NCI-H748 treated with DMSO at 0.1 percent for 48 hours (cell line): Measurements from ENCODE around the gene IFI27.

ENCODE experiments used
- DNase-seq: peaks from one replicate; lab custom pipeline; 2025; lab: John Stamatoyannopoulos, UW

The IFI27 gene

DNA sequence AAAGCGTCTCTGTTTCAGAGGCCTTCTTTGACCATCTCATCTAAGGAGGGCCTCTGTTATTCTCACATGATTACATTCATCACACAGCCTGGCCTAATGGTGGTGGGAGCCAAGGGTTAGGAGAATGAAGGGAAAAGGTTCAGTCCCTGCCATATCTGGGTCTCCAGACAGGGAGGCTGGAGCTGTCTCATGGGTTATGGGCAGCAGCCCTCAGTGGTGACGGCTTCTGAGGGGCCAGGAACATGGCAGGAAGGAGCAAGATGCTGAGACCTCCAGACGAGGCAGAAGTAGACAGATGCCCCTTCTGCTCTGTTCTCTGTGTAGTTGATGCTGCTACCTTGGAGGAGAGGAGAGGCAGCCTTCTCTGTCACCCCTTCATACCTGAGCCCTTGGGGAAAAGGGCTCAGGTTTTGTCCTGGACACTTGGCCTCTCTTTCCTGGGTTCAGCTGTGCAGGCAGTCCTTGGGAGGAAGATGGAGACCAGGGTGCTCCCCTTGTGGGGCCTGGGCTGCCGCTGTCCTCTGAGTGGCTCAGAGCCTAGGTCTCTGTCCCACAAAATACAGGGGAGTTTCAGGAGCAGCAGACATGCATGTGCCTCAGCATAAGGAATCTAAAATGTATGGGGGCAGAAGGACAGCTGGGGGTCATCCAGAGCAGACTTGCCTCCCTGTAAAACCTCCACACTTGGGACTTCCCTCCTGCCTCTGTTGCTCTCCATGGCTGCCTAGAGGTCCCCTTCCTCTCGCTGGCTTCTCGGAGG is 15.3 kb downstream of the IFI27 start:
- no peak for DNase-seq

DNA sequence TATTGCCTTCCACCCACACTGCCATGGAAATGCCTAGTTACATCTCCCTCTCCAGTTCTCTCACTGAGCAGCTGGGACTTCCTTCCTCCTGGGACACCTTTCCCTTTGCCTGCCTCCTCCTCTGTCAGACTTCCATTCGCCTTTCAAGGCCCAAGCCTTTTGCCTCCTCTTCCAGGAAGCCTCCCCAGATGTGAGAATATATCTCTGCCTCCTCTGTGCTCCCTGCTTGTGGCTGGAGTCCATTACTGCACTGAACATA is 15.8 kb downstream of the IFI27 start:
- DNase-seq = no peak

DNA sequence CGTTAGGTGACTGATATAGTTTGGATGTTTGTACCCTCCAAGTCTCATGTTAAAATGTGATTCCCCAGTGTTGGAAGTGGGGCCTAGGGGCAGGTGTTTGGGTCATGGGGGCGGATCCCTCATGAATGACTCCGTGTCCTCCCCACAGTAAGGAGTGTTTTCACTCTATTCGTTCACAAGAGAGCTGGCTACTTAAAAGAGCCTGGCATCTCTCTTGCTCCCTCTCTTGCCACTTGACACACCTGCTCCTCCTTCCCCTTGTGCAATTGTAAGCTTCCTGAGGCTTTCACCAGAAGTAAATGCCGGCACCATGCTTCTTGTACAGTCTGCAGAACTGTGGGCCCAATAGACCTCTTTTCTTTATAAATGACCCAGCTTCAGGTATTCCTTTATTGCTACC is 16.3 kb downstream of the IFI27 start:
- DNase-seq = no peak

DNA sequence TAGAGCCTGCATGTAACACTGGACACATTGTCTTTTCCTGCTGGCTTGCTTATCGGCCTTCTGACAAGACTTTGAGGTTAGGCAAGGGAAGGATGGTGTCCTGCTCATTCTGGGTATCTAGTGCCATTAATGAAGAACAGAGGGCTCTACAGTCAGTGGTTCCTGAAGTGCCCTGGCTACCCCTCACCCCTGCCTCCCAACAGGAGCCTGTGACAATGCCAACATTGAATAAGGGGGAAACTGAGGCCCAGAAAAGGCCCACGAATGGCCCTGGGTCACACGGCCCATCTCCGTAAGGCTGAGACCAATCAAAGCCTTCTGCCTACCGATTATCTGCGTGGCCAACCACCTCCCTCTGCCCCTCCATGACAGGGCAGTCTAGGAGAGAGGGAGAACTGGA is 16.8 kb downstream of the IFI27 start:
- no peak for DNase-seq

DNA sequence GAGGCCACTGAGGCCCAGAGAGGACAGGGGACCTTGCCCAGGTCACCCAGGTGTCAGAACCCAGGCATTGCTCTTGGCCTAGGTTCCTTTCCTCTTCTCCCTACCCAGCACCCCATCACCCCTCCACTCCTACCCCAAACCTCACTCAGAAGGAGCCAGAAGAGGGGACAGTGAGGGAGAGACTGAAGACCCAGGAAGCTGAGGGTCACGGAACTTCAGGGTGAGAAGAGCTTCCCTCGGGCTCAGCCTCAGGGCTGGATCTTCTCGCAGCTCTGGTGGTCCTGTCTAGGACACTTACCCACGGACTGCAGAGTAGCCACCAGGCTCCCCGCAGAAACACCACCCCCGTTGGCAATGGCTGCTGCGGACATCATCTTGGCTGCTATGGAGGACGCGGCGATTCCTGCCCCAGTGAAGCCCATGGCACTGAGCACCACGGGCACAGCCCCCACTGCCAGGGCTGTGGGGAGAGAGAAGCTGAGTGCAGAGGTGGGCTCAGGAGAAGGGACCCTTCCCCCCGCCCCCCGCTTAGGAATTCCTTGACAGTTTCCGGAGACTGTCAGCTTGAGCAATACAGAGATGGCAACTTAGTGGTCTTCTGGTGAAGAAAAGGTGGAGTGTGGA is 17.8 kb downstream of the IFI27 start:
- no peak for DNase-seq

DNA sequence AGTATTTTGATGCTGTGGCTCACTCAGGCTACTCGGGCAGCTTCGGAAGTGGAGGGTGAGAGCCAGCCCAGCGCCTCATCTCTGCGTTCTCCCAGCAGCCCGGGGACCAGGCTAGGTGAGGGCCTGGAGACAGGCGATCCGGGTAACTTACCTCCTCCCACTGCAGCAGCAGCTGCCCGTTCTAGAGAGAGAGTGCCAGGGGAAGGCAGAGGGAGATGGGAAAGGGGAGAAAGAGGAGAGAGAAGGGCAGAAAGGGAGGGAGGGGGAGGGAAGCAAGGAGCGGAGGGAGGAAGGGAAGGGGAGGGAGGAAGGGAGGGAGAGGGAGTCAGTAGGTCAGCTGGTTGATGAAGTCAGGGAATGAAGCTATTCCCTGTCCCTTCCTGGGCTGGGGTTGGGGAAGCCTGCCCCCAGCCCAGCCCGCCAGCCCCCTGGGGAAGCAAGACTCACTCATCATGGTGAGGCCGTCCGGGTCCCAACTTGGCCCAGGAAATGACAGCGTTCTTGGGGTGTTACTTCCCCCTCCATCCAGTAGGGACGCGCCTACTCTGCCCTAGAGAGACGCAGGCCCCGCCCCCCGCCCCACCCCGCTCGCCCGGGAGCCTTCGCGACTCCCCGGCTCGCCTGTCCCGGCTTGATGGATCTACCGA is 18.7 kb downstream of the IFI27 start, which contains the start of gene IFI27L2:
Gene IFI27L2, minus strand, starts transcription at position 494 of the 647 bp plus-strand sequence. Its CDS starts 40 bp downstream, at position 454.
- DNase-seq = peak; percentile 82

DNA sequence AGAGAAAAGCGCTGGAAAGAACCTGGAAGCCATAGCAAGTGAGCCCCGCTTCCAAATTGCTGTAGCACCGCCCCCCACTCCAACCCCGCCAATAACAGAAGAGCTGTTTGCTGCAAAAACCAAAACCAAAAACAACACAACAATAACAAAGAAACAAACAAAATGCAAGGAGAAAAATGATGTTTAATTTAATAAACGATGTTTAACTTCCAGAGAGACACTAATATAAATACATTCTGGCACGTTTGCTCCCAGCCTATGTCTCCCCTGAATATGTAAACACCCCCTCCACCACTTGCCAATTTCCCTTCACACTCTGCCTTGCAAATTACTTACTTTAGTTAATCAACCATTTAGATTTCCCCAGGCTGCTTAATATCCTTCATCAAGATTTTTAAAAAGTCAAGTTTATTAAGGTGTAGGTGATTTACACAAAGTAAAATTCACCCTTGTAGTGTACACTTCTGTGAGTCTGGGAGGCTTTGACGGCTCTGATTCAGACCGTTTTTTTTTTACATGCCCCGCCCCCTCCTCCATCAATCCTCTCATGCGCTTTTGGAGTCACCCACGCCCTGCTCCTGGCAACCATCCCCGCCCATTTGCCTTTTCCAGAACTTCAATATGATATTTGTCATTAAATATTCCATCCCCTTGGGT is 19.4 kb downstream of the IFI27 start:
- DNase-seq = peak; percentile 71

DNA sequence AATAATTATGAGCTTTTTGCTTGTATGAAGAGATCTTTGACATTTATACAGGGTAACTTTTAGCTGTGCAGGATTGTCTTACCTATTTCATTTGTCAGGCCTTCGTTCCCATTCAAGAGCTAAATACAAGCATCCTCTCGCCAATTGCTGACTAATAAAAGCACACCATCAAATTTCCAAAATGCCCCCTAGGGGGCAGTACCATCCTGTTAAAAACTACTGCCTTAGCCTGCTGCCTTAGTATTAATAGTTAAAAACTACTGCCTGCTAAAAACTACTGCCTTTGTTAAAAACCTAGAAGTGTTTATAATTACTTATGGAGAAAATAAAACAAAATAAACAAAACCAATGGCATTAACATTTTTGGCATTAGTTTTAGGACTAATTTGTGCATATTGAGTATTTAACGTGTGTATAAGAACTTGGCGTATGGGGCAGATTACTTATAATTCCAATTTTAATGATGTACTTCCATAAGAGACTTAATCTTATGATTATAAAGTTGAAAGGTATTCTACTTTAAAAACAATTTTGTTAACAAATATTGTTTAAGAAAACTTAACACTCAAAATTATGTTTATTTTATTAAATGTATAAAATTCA is 21.9 kb downstream of the IFI27 start:
- peak; percentile 86 for DNase-seq

DNA sequence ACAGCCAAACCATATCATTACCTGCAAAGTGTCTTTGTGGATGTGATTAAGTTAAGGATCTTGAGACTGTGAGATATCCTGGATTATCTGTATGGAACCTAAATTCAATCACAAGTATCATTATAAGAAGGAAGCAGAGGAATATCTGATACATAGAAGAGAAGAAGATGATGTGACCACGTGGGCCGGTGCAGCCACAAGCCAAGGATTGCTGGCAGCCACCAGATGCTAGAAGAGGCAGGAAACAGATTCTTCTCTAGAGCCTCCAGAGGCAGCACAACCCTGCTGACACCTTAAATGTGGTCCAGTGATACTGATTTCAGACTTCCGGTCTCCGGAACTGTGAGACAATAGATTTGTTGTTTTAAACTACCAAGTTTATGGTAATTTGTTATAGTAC is 24.9 kb downstream of the IFI27 start:
- DNase-seq = no peak

DNA sequence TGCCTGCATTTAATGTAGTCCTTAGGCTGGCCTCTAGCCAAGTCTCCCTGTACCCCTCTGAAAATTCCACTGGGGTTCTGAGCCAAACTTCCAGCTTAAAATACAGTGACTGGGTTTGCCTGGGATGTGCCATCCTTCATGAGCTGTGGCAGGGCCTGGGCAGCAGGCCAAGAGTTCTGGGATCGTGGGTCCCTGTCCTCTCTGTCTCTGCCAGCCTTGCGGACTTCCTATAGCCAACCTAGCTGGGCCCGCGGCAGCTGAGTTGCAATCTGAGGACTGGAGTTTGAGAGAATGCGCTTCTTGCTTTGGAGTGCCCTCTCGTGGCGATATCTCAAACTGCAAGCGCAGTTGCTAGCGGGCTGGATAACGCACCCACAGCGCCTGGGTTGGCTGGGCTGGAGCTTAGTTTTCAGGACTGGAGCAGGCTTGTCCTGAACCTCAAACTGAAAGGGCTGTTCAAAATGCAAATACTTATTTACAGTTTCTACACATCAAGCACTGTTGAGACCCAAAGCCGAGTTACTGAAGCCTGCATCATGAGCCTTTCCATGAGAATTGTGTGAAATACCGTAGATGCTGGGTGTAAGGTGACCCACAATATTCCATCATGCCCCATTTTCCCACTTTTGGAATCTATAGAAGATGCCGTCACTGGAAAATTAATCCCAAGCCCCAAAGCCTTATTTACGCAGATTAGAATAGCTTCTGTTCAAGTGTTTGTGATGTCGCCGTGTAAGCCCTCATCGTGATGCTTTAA is 26.2 kb downstream of the IFI27 start:
- DNase-seq = peak; percentile 82

DNA sequence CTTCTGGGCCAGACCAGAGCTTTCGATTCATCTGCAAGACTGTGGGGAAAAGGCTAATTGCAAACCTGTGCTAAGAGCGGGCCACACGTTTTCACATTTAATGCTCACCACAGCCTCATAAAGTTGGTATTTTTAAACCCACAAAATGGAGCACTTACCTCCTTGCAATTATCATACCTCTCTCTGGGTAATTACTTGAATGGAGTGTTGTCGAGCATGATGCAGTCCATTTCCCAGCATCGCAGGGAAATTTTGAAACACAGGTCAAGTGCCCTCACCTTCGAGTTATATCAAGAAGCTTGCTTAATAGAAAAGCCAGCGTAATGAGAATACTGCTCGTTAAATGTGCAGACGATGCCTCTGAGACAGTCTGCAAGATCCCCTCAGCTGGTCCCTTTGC is 27.7 kb downstream of the IFI27 start:
- peak; percentile 23 for DNase-seq

DNA sequence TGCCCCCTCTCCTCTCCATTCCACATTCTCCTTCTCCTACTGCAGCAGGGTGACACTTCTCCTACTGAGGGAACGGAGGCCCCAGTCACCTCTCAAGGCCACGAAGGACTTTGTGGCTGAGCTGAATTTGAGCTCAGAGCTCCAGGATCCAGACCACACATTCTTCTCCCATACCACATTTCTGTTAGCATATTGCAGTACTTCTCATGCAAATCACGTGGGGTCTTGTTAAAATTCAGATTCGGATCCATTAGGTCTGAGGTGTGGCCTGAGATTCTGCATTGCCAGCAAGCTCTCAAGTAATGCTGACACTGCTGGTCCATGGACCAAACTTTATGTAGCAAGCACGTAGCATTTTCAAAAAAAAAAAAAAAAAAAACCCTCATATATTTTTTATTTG is 28.5 kb downstream of the IFI27 start:
- no peak for DNase-seq

DNA sequence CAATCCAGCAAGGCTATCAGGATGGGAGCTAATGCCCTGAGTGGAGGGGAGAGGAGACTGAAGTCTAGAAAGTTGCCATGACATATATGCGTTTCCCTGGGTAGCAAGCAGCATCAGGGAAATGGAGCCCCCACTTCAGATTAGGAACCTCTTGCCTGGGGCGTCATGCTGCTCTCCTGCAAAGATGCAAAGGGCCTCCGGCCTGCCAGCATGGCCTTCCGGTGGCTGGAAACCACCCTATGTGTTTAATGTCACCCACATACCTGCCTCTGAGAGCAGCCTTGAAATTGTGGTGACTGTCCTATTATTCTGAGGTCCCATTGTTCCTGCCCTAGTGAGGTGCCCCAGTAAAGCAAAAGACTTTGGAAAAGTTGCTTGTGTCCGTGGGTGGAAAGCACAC is 28.9 kb downstream of the IFI27 start:
- no peak for DNase-seq

DNA sequence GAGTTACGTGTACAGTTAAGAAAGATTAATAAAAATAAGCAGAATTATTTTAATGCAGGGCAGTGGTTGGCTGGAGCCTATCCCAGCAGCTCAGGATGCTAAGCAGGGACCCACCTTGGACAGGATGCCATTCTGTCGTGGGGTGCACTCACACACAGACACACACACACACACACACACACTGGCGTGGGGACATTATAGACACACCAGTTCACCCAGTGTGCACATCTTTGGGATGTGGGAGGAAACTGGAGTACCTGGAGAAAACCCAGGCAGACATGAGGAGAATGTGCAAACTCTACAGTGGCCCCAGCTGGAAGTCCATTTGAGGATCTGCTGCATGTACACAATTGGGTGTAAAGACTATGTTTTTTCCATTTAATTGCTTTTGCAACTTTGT is 31.7 kb downstream of the IFI27 start:
- no peak for DNase-seq

DNA sequence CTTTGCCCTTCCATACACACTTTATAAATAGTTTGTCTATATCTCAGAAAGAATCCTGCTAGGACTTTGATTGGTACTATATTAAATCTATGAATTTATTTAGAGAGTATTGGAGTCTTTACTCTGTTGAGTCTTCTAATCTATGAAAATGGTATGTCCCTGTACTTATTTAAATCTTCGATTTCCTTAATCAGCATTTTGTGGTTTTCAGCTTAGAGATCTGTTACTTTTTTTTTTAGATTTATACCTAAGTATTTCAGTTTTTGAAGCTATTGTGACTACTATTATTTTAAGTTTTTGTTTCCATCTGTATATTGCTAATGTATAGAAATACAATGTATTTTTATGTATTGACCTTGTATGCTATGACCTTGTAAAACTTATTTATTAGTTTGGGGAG is 32.3 kb downstream of the IFI27 start:
- no peak for DNase-seq

DNA sequence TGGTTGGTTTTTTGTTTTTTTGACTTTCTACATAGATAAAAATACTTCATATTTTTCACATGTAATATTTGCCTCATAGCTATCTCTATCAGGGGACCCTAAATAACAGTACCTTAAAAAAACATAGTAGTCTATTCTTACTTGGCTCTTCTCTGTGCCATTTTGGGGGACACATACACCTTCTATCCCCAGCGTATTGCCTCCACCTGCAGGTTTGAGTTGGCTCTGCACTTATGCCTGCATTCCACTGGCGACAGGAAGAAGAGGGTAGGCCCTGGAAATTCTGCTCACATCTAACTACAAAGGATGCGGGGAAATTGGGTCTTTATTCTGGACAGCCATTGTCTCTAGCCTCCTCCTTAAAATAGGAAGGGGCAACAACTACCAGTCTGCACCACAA is 32.7 kb downstream of the IFI27 start:
- no peak for DNase-seq

DNA sequence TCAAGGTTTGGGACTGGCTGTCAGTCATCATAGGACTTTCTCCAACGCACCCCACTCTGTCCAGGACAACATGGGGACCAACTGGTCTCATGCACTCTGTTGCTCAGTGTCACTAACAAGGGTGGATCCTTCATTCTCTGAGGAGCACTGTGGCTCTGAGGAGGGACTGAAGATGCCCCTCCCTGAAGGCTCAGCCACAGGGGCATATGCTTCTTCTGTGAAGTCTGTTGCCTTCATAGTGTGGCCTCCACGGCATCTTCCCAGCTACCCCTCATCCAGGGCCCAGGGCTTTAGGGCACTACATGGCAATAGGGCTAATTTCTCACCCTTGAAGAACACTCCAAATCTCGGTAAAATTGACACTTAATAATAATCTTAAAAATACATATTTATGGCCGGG is 33.2 kb downstream of the IFI27 start:
- no peak for DNase-seq

DNA sequence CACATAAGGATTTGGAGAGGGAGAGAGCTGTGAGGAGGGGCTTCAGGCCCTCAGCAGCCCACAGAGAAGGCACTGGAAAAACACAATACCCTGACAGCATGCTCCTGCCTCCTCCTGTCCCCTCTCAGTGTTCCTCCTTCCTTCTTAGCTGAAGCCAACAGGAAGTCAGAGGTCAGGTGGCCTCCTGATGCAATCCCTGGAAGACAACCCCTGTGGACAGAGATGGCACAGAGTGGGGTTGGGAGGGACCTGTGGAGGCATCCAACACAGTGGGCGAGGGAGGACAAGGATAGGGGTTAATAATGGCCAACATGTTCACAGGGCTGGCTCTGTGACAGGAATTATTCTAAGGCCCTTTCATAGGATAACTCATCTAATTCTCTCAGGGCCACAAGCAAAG is 34.2 kb downstream of the IFI27 start:
- no peak for DNase-seq

DNA sequence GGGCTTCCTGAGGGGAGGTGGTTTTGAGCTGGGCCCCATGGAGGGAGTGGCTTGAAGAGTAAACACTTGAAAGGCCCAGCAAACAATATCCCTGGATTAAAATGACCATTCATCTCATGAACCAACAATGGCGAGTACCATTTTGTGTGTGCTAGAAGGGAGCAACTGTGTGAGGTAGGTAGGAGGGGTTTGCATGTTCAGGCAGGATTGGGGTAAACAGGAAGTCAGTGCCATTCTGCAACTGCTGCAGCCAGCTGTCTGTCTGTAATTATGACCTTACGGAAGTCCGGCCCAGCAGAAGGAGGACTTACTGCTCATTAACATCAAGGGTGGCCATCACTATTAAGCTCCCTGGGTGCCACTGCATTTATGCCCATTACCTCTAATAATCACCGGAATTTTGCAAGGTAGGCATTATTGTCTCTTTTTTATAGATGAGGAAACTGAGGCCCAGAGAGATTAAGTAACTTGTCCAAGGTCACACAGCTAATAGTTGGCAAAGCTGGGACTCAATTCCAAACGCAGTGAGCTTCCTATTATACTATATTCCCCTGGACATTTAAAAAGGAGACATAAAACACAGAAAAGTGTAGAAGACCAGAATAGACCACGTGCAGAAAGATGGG is 35.5 kb downstream of the IFI27 start:
- DNase-seq = peak; percentile 97

DNA sequence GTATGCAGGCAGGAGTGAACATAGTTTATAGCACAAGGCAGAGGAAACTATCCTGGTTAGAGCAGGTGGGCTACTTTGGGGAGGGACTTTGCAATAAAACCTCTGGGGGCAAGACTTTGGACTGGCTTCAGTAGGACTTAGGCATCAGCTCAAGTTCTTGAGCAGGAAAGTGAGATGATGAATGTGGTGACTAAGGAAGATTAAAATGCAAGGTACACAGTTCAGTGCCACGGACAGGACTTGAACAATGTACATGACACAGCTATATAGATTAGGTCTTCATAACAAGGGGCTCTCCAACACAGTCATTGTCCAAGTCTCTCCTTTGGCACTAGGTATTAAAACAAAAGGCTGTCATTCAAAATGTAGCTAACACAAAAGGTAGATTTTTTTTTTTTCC is 42.1 kb downstream of the IFI27 start:
- no peak for DNase-seq

DNA sequence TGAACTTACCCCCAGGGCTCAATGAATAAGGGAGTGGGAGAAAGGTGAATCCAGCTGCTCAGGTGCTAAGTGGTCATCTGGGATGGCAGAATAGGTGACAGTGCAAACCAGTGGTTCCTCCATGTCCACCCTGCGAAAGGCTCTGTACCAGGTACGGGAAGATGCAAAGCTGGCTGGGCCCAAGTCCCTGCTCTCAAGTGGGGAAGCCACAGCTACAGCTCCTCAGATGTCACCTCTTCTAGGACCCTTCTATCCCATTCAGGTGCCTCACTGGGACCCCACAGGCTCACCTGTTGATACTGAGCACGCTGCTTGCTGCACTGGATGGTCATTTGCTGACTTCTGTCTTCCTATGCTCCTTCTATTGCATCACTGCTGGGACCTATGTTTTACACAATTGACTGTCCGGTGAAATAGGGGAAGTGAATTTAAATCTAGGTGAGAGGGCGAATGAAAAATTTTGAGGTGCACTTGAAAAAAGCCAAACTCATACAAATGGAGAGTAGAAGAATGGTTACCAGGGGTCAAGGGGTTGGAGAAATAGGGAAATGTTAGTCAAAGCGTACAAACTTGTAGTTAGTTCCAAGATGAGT is 43.3 kb downstream of the IFI27 start:
- no peak for DNase-seq
